WTC11 (cell line): Measurements from ENCODE around the gene COL25A1.

Experiments used
- CREB1 ChIP-seq: sonication (generic); formaldehyde crosslinking; IDR thresholded peaks from 2 replicates; pipeline ENCODE4 v1.8.0; 2023; ENCODE audit warnings: mild to moderate bottlenecking, missing genetic modification reagents
- CREM ChIP-seq: sonication (generic); formaldehyde crosslinking; IDR thresholded peaks from 2 replicates; pipeline ENCODE4 v1.8.1; 2022; ENCODE audit warnings: mild to moderate bottlenecking, missing genetic modification reagents, moderate library complexity
- CTCF ChIP-seq: fragments of 200-600 bp; IDR thresholded peaks from 2 replicates; pipeline ENCODE4 v1.8.0; 2022; ENCODE audit warnings: antibody characterized with exemption
- FOXJ3 ChIP-seq: sonication (generic); formaldehyde crosslinking; IDR thresholded peaks from 2 replicates; pipeline ENCODE4 v1.9.0; 2021; ENCODE audit warnings: missing genetic modification reagents, mild to moderate bottlenecking, borderline replicate concordance
- IRF1 ChIP-seq: sonication (generic); formaldehyde crosslinking; IDR thresholded peaks from 2 replicates; pipeline ENCODE4 v1.8.0; 2023; ENCODE audit warnings: missing genetic modification reagents
- MAX ChIP-seq: sonication (generic); formaldehyde crosslinking; IDR thresholded peaks from 2 replicates; pipeline ENCODE4 v1.8.0; 2022; ENCODE audit warnings: mild to moderate bottlenecking, missing genetic modification reagents
- NR2C2 ChIP-seq: sonication (generic); formaldehyde crosslinking; IDR thresholded peaks from 2 replicates; pipeline ENCODE4 v1.8.0; 2022; ENCODE audit warnings: mild to moderate bottlenecking, missing genetic modification reagents
- TEAD4 ChIP-seq: sonication (generic); formaldehyde crosslinking; IDR thresholded peaks from 2 replicates; pipeline ENCODE4 v1.8.0; 2022; ENCODE audit warnings: mild to moderate bottlenecking, missing genetic modification reagents
- ZNF317 ChIP-seq: sonication (generic); formaldehyde crosslinking; IDR thresholded peaks from 2 replicates; pipeline ENCODE4 v1.8.1; 2023; ENCODE audit warnings: low read depth, mild to moderate bottlenecking, moderate library complexity, missing genetic modification reagents, borderline replicate concordance

GRCh38 chr4:109290918-109291317, 11.5 kb downstream of the COL25A1 start:
- no peak for TF ChIP-seq IRF1
- no peak for TF ChIP-seq CTCF
- no peak for TF ChIP-seq CREM
- TF ChIP-seq TEAD4 (CRISPR knock-in tag), result no peak
- no peak for TF ChIP-seq FOXJ3 (CRISPR knock-in tag)
- TF ChIP-seq ZNF317 (CRISPR knock-in tag), result no peak
- no peak for TF ChIP-seq CREB1 (CRISPR knock-in tag)
- TF ChIP-seq MAX (CRISPR knock-in tag), result no peak
- TF ChIP-seq NR2C2 (CRISPR knock-in tag), result no peak
